OCI-LY1 (cell line): Measurements from ENCODE around the gene COL20A1.

Experiments
- H2AFZ ChIP-seq: fragments of 200-600 bp; sonication (generic), shearing (Covaris generic); 2 replicates; pipeline ENCODE4 v1.6.0; 2014; ENCODE audit warnings: antibody characterized with exemption, mild to moderate bottlenecking, low read length
- H3F3A ChIP-seq: fragments of 200-600 bp; sonication (generic), shearing (Covaris generic); 2 replicates; pipeline ENCODE4 v1.6.0; 2014; ENCODE audit warnings: mild to moderate bottlenecking, antibody characterized with exemption, low read length, moderate library complexity; ENCODE audit not compliant: insufficient read depth
- H3K27ac ChIP-seq: fragments of 200-600 bp; sonication (generic); 2 replicates; pipeline ENCODE4 v1.5.1; 2014; ENCODE audit warnings: low read length, mixed run types, mild to moderate bottlenecking, low read depth; ENCODE audit not compliant: poor library complexity, severe bottlenecking
- H3K27me3 ChIP-seq: fragments of 200-600 bp; sonication (generic); 2 replicates; pipeline ENCODE4 v1.6.0; 2014; ENCODE audit warnings: antibody characterized with exemption, mild to moderate bottlenecking, low read length, moderate library complexity; ENCODE audit not compliant: insufficient read depth
- H3K36me3 ChIP-seq: fragments of 200-600 bp; sonication (generic); 2 replicates; pipeline ENCODE4 v1.6.1; 2014; ENCODE audit warnings: mild to moderate bottlenecking, antibody characterized with exemption, low read length, moderate library complexity, mixed read lengths; ENCODE audit not compliant: insufficient read depth
- H3K4me1 ChIP-seq: fragments of 200-600 bp; sonication (generic); 2 replicates; pipeline ENCODE4 v1.5.1; 2014; ENCODE audit warnings: mild to moderate bottlenecking, low read length, moderate library complexity; ENCODE audit not compliant: insufficient read depth, severe bottlenecking
- H3K4me2 ChIP-seq: fragments of 200-600 bp; sonication (generic), shearing (Covaris generic); 2 replicates; pipeline ENCODE4 v1.6.1; 2014; ENCODE audit warnings: low read length
- H3K4me3 ChIP-seq: fragments of 200-600 bp; sonication (generic); 2 replicates; pipeline ENCODE4 v1.5.1; 2014; ENCODE audit warnings: low read length, low read depth, mild to moderate bottlenecking, mixed read lengths; ENCODE audit not compliant: poor library complexity, severe bottlenecking
- H3K79me2 ChIP-seq: fragments of 200-600 bp; shearing (Covaris generic); 2 replicates; pipeline ENCODE4 v1.6.1; 2016; ENCODE audit warnings: mixed run types, low read length, mixed read lengths; ENCODE audit not compliant: insufficient read depth
- H3K9ac ChIP-seq: fragments of 200-600 bp; sonication (generic), shearing (Covaris generic); 2 replicates; pipeline ENCODE4 v1.6.1; 2014; ENCODE audit warnings: mild to moderate bottlenecking, low read length, mixed read lengths
- H3K9me2 ChIP-seq: fragments of 200-600 bp; sonication (generic), shearing (Covaris generic); 2 replicates; pipeline ENCODE4 v1.6.1; 2014; ENCODE audit warnings: low read depth, mild to moderate bottlenecking, low read length, mixed read lengths
- H3K9me3 ChIP-seq: fragments of 200-600 bp; shearing (Covaris generic); 2 replicates; pipeline ENCODE4 v1.6.1; 2014; ENCODE audit warnings: low read length, mixed read lengths
- H4K20me1 ChIP-seq: fragments of 200-600 bp; sonication (generic), shearing (Covaris generic); 2 replicates; pipeline ENCODE4 v1.6.0; 2016; ENCODE audit warnings: mild to moderate bottlenecking, low read length; ENCODE audit not compliant: insufficient read depth
- EZH2 ChIP-seq: fragments of 200-600 bp; sonication (generic), shearing (Covaris generic); IDR thresholded peaks from 2 replicates; pipeline ENCODE4 v1.8.0; 2017; ENCODE audit warnings: borderline replicate concordance, mixed run types, mild to moderate bottlenecking, antibody characterized with exemption, low read length, moderate library complexity, mixed read lengths
- TF ChIP-seq, protein P1 (sequence below): fragments of 200-600 bp; sonication (generic), shearing (Covaris generic); IDR thresholded peaks from 2 replicates; pipeline ENCODE4 v1.5.1; 2017; ENCODE audit warnings: mild to moderate bottlenecking, antibody characterized with exemption, low read length, moderate library complexity, mixed read lengths

The COL20A1 gene

DNA sequence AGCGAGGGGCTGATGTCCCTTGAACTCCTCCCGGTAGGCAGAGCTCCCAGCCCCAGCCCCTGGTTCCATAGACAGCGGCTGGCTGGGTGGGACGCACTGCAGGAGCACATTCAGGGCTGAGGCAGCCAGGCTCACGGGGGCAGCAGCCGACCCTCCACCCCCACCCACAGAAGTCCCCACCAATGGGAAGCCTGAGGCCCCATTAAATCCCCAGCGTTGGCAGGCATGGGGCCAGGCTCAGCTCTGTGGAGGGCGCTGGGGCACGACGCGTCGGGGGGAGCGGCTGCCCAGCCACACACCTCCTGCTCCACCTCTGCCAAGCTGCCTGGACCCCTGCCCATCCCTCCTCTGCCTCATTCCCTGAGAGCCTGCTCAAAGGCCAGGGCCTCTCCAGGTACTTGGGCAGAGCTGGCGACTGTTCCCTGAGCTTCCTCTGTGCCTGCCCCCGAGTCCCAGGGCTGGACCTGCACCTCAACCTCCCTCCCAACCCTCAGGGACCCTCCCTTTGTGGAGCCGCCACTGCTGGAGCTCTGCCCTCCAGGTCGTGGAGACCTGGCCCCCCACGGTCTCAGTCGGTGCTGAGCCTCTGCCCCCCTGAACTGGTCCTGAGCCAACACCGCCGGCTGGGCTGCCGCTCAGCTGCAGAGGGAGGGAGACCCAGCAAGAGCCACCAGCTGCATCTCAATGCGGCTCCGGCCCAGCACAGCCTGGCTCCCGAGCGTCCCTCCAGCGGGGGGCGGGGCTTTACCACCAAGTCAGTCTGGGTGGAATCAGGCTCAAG lies 59.0 kb downstream of the COL20A1 start:
- Histone ChIP-seq H3K9ac (no peak overlapping the region), H4K20me1 (no peaks in the 10 kb centered on the region), H3K27me3 (no peaks in the 10 kb centered on the region), H3K9me3 (no peaks in the 10 kb centered on the region), H2AFZ (no peak overlapping the region), H3K4me1 (no peaks in the 10 kb centered on the region), H3F3A (no peaks in the 10 kb centered on the region), H3K36me3 (no peaks in the 10 kb centered on the region), H3K9me2 (no peaks in the 10 kb centered on the region), H3K27ac (no peak overlapping the region), H3K4me2 (no peak overlapping the region), H3K4me3 (no peak overlapping the region), H3K79me2 (no peaks in the 10 kb centered on the region)
- TF ChIP-seq EZH2 = no peak
- TF ChIP-seq, protein P1, sequence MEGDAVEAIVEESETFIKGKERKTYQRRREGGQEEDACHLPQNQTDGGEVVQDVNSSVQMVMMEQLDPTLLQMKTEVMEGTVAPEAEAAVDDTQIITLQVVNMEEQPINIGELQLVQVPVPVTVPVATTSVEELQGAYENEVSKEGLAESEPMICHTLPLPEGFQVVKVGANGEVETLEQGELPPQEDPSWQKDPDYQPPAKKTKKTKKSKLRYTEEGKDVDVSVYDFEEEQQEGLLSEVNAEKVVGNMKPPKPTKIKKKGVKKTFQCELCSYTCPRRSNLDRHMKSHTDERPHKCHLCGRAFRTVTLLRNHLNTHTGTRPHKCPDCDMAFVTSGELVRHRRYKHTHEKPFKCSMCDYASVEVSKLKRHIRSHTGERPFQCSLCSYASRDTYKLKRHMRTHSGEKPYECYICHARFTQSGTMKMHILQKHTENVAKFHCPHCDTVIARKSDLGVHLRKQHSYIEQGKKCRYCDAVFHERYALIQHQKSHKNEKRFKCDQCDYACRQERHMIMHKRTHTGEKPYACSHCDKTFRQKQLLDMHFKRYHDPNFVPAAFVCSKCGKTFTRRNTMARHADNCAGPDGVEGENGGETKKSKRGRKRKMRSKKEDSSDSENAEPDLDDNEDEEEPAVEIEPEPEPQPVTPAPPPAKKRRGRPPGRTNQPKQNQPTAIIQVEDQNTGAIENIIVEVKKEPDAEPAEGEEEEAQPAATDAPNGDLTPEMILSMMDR = no peak

DNA sequence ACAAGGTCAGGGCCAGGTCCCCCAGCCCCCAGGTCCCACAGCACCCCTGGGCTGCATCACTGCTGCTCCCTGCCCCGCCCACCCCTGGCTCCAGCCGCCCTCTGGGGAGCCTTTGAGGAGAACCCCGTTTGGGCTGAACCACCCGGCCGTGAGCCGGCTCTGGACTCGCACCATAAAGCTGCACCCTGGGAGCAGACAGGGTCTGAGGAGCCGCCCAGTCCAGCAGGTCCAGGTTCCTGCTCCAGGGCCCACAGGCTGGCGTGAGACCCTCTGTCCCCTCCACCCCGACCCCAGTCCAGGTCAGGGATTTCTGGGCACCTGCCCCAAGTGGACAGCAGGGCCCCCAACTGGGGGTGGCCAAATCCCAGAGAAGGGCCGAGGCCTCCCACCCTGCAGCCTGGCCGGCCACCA lies 59.8 kb downstream of the COL20A1 start:
- H3K4me2 ChIP-seq = no peak overlapping the region
- H4K20me1 ChIP-seq = no peaks in the 10 kb centered on the region
- H3F3A ChIP-seq = no peaks in the 10 kb centered on the region
- H3K27ac ChIP-seq = no peak overlapping the region
- no peak overlapping the region for H3K9ac ChIP-seq
- H2AFZ ChIP-seq = no peak overlapping the region
- H3K36me3 ChIP-seq = no peaks in the 10 kb centered on the region
- TF ChIP-seq, protein P1 = no peak
- TF ChIP-seq EZH2 = no peak
- no peaks in the 10 kb centered on the region for H3K79me2 ChIP-seq
- H3K4me1 ChIP-seq = no peaks in the 10 kb centered on the region
- no peaks in the 10 kb centered on the region for H3K9me2 ChIP-seq
- no peaks in the 10 kb centered on the region for H3K27me3 ChIP-seq
- H3K4me3 ChIP-seq = no peak overlapping the region
- H3K9me3 ChIP-seq = no peaks in the 10 kb centered on the region

DNA sequence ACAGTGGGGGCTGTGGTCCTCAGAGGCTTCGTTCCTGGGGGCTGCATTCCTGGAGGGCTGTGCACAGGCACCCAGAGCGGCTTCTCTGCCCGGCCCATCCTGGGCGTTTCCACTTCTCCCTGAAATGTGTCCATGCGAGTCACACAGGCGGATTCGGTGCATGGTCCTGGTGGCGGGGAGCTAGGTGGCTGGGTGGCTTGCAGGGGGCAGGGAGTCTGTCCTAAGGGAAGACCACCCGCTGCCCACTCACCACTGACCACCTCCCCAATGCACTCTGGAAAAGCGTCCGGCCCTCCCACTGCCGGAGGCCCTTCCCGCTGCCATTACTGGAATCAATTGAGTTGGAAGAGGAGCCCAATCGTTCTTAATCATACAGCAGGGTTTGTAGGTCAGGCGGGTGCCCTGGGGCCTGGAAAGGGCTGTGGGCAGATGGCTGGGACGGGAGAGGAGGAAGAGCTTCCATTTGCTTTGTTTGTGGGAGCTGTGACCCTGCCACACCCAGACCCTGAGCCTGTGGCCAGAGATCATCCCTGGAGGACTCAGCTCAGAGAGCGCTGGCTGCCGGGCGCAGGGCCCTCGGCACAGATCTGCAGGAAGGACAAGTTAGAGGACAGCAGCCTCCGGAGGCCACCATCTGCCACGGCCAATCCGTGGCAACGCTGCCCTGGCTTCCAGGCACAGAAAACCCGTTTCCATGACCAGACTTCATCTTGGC lies 61.8 kb downstream of the COL20A1 start:
- TF ChIP-seq, protein P1 = no peak
- no peak for TF ChIP-seq EZH2
- Histone ChIP-seq H3K4me3 (no peak overlapping the region), H3K36me3 (no peaks in the 10 kb centered on the region), H3K4me2 (no peak overlapping the region), H4K20me1 (no peaks in the 10 kb centered on the region), H3K9me2 (no peaks in the 10 kb centered on the region), H2AFZ (no peak overlapping the region), H3F3A (no peaks in the 10 kb centered on the region), H3K9ac (no peak overlapping the region), H3K4me1 (no peaks in the 10 kb centered on the region), H3K27ac (no peak overlapping the region), H3K9me3 (no peaks in the 10 kb centered on the region), H3K27me3 (no peaks in the 10 kb centered on the region), H3K79me2 (no peaks in the 10 kb centered on the region)
